H4 (cell line): ENCODE data around the gene TCIRG1. TPM values are rescaled to one million over a fixed set of nuclear protein-coding genes. Genes with fewer than 3 reads are reported as not detected.
A peak's percentile ranks its signal among the peaks of the same experiment; 100 is the strongest.

Experiments used
- DNase-seq: peaks from one replicate; pipeline ENCODE4 v3.0.0-alpha.2; 2015; ENCODE audit warnings: low spot score
- total RNA-seq: library from RNA; depleted of rRNA; stranded (reverse); fragments of >200 nt; shearing (Covaris generic); gene quantifications from 2 replicates; pipeline ENCODE4 v1.2.3, GENCODE V29; 2014

Gene TCIRG1
- total RNA-seq, 1 experiment from 2014 or later, result 12.5 TPM

GRCh38 chr11:68006606-68007166, 32.1 kb upstream of the TCIRG1 start:
- DNase-seq, result no peak

GRCh38 chr11:68007498-68008380, 31.1 kb upstream of the TCIRG1 start:
- no peak for DNase-seq

DNA sequence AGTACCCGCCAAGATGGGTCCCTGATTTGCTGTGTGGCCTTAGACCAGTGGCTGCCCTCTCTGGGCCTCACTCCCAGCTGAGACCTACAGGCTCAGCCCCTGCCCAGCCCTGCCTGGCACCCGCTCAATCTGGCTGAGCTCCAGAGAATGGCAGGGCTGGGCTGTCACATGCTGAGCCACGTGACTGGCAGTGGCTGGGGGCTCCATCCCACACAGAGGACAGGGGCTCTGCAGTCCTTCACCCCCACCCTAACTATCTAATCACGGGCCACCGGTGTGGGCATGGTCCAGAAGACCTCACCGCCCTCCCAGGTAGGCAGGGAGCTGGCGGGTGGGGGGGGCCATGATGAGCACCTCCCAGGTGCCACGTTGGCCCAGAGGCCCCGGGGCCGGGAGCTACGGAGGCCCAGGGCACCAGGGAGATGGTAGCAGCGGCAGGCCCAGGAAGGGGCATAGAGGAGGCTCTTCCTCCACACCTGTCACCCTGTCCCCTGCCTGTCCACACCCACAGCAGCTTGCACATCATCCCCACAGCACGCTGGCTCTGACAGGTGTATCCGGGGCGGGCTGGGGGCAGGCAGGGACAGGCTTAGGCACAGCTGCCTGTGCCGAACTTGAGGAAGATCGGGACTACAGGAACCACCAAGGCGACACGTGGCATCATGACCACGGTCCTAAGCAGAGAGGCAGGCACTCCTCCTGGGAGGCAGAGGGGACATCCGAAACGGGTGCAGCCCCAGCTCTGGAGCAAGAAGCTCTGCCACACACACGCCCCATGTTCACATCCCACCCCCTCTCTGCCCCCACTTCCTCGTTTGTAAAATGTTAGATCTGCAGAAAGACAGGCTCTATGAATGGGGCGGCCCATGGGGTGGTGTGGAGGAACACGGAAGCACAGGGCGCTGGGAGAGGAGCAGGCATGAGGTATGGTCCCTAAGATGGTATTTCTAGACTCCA, 30.2 kb upstream of the TCIRG1 start:
- no peak for DNase-seq

DNA sequence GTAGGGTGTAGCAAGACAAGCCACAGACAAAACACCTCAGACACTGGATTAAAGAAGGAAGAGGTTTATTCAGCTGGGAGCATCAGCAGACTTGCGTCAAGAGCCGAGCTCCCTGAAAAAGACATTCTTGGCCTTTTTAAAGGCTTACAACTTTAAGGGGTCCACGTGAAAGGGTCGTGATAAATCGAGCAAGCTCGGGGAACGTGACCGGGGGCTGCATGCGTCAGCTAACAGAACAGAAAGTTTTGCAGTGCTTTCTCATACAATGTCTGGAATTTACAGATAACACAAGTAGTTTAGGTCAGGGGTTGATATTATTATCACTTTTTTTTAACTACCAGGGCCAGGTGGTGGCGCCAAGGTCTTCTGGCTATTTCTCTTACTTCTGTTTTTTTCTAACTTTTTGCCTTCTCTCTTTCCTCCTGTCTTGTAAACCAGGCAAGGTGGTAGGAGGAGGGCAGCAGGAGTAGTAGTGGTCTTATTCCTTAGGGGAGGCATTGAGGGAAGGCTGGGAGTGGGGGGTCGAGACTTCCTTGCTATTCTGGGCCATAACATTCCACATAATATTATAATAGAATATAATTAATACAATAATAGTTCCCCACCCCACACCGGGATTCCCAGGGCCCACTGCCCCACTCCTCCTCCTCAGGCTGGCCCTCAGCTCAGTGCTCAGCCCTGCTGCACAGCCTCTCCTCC, 29.3 kb upstream of the TCIRG1 start:
- peak; percentile 70 for DNase-seq

DNA sequence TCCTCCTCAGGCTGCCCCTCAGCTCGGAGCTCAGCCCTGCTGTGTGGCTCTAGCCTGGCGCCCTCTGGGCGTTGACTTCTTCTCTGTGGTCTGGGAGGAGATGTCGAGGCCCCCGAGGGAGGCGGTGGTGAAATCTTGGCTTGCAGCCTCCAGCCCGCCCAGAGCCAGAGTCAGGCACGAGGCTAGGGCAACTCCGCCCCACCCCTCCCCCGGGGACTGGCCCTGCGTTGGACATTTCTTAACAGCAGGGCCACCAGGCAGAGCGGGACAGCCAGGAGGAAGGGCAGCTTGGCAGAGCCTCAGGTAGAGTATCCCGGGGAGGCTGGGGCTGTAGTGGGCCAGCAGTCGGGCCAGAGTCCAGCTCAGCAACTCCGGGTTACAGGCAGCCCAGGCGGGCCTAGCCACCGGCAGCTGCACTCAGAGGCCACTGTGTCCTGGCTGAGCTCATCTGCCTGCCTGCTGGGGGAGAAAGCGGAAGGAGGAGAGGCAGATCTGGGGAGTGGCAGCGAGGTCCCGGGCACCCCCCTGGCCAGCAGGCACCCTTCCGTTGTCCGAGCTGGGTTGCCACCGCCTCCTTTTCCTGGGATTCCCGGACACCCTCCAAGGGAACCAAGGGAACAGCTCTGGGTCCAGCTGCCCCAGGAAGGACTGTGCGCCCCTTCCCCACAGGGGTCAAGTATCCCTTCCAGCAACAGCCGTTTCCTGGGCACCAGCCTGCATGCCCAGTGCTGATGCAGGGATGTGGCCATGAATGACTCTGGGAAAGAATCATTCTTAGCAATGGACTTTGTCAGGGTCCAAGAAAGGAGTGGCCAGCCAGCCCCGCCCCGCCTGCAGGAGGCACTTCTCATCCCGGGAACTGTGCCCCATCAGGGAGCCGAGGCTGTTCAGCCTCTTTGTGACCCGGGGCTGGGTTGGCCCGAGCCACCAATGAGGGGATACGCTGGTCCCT, 28.5 kb upstream of the TCIRG1 start, which contains the start of gene ALDH3B1:
Gene ALDH3B1 (plus strand): TSS at position 238 of the 952 bp plus-strand sequence. CDS start 4,971 bp downstream, outside the sequence.
- DNase-seq, result peak; percentile 91

GRCh38 chr11:68011051-68011943, 27.5 kb upstream of the TCIRG1 start:
- DNase-seq, result no peak

- no peak for DNase-seq
Observed at GRCh38 chr11:68012044-68012842, 26.6 kb upstream of the TCIRG1 start.

GRCh38 chr11:68012843-68013610, 25.8 kb upstream of the TCIRG1 start:
- DNase-seq, result peak; percentile 97

- no peak for DNase-seq
Observed at GRCh38 chr11:68013611-68014156, 25.1 kb upstream of the TCIRG1 start.

GRCh38 chr11:68014157-68014946, 24.5 kb upstream of the TCIRG1 start:
- DNase-seq, result peak; percentile 98

GRCh38 chr11:68014947-68015447, 23.8 kb upstream of the TCIRG1 start:
- DNase-seq, result no peak

DNA sequence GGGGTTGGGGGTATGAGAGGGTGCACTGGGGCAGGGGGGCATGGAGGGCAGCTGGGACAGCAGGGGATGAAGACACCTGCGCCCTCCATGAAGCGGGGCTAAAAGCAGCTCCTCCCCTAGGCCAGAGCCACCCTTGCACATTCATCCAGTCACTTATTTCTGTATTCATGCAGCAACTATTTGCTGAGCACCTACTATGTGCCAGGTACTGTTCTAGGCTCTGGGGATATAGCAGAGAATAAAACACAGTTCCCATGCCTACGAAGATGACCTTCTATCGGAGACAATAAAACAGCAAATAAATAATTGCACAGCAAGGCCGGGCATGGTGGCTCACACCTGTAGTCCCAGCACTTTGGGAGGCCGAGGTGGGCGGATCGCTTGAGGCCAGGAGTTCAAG, 23.4 kb upstream of the TCIRG1 start:
- DNase-seq, result no peak

DNA sequence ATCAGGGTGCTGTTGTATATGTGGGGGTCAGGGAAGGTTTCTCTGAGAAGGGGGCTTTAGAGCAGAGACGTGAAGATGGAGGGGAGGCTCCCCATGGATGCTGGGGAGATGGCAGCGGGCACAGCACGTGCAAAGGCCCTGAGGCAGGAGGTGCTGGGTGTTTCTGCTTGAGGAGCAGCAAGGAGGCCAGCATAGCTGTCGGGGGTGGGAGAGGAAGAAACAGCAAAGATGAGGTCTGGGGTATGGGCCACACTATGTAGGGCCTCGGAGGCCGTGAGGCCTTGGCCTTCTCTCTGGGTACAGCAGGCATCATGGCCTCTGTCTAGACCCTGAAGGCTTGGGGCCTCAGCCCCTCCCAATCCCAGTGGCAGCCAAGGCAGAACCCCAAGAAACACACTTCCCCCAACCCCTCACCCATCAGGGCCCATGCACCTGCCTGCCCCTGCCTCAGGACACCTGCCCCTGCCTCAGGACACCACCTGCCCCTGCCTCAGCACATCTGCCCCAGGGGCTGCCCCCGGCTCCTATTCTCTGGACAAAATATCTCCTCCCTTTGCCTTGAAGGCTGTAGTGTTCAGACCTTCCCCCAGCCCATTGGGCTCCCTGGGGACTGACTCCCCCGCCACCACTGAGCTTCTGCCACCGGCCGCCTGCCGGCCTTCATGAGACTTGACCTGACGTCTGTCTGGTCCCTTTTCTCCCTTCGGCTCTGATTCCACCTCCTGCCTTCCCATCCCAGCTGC, 22.5 kb upstream of the TCIRG1 start:
- no peak for DNase-seq

- no peak for DNase-seq
Observed at GRCh38 chr11:68016904-68017817, 21.7 kb upstream of the TCIRG1 start.
